Measurements from ENCODE around the gene CCR3. TPM values are rescaled to one million over a fixed set of nuclear protein-coding genes. Genes with fewer than 3 reads are reported as not detected.

Gene CCR3
- total and polyA plus RNA-seq, 7 donors: 0.10 to 0.62 (median 0.44) TPM; not detected in 1

- intact Hi-C loops (cut with DNase I): no loop called here
- H3K27me3 ChIP-seq (ENCODE audit: insufficient read depth in 3 of 3, low read length in 2 of 3): no peaks in the 10 kb centered on the region
- H3K36me3 ChIP-seq (ENCODE audit: insufficient read depth in 1 of 2, low read depth in 1 of 2): no peaks in the 10 kb centered on the region
- TF ChIP-seq CTCF (IDR thresholded peaks at IDR 0.05): no peak
- ATAC-seq (no peak), DNase-seq (no peak)
- H3K4me3 ChIP-seq: no peak overlapping the region
- H3K27ac ChIP-seq: no peak overlapping the region
- H3K9me3 ChIP-seq: peaks cover 7% of the 10 kb centered on the region
- no peaks in the 10 kb centered on the region for H3K4me1 ChIP-seq
- WGBS, 3 donors: 72 to 88% (median 73%) methylated on average over 1 of the region's 1 CpG
These were observed 20.3 kb upstream of the CCR3 start for GRCh38 chr3:46221938-46222337.

GRCh38 chr3:46222435-46223161 lies 19.7 kb upstream of the CCR3 start:
- Histone ChIP-seq H3K9me3 (peaks cover 7% of the 10 kb centered on the region), H3K36me3 (ENCODE audit: insufficient read depth in 1 of 2, low read depth in 1 of 2) (no peaks in the 10 kb centered on the region), H3K4me1 (no peaks in the 10 kb centered on the region), H3K27ac (no peak overlapping the region), H3K4me3 (no peak overlapping the region), H3K27me3 (ENCODE audit: insufficient read depth in 3 of 3, low read length in 2 of 3) (no peaks in the 10 kb centered on the region)
- DNase-seq (no peak), ATAC-seq (no peak)
- TF ChIP-seq CTCF (IDR thresholded peaks at IDR 0.05): no peak
- 65 to 82% (median 70%) methylated on average over 7 of the region's 7 CpGs for WGBS, 3 donors
- intact Hi-C loops (cut with DNase I): no loop called here

GRCh38 chr3:46228260-46229242 lies 13.7 kb upstream of the CCR3 start:
- no peaks in the 10 kb centered on the region for H3K27me3 ChIP-seq (ENCODE audit: insufficient read depth in 3 of 3, low read length in 2 of 3)
- WGBS, 3 donors: 62 to 71% (median 67%) methylated on average over 5 of the region's 5 CpGs
- intact Hi-C loops (cut with DNase I): no loop called here
- H3K9me3 ChIP-seq: peaks cover 7% of the 10 kb centered on the region
- no peak overlapping the region for H3K4me3 ChIP-seq
- no peak for DNase-seq
- no peak for TF ChIP-seq CTCF (IDR thresholded peaks at IDR 0.05)
- ATAC-seq: no peak
- no peaks in the 10 kb centered on the region for H3K36me3 ChIP-seq (ENCODE audit: insufficient read depth in 1 of 2, low read depth in 1 of 2)
- H3K4me1 ChIP-seq: no peaks in the 10 kb centered on the region
- no peak overlapping the region for H3K27ac ChIP-seq

GRCh38 chr3:46231323-46231722 lies 10.9 kb upstream of the CCR3 start:
- ATAC-seq: no peak
- intact Hi-C loops (cut with DNase I): no loop called here
- TF ChIP-seq CTCF (IDR thresholded peaks at IDR 0.05): no peak
- no peaks in the 10 kb centered on the region for H3K36me3 ChIP-seq (ENCODE audit: insufficient read depth in 1 of 2, low read depth in 1 of 2)
- H3K9me3 ChIP-seq: peaks cover 4% of the 10 kb centered on the region
- no peak overlapping the region for H3K4me3 ChIP-seq
- H3K27me3 ChIP-seq (ENCODE audit: insufficient read depth in 3 of 3, low read length in 2 of 3): no peaks in the 10 kb centered on the region
- H3K27ac ChIP-seq: no peak overlapping the region
- DNase-seq: no peak
- 87 to 92% (median 88%) methylated on average over 5 of the region's 5 CpGs for WGBS, 3 donors
- no peaks in the 10 kb centered on the region for H3K4me1 ChIP-seq
